Stimulated activated CD8-positive, alpha-beta memory T cell treated with anti-CD3 and anti-CD28 coated beads, Interleukin-15, amount 100 ng/mL, for 4 hours (primary cell): ENCODE measurements around the gene DNAH7.
"Not testable (repeated sequence)": the region's sequence is repeated elsewhere in the genome, so short reads cannot be mapped to it uniquely, and the experiment has no call there.

ENCODE experiments used
- DNase-seq, 2 donors: peaks; one replicate each; pipeline ENCODE4 v3.0.0-alpha.2; 2020; ENCODE audit warnings: low read depth in 2 of 2

DNAH7 gene

DNA sequence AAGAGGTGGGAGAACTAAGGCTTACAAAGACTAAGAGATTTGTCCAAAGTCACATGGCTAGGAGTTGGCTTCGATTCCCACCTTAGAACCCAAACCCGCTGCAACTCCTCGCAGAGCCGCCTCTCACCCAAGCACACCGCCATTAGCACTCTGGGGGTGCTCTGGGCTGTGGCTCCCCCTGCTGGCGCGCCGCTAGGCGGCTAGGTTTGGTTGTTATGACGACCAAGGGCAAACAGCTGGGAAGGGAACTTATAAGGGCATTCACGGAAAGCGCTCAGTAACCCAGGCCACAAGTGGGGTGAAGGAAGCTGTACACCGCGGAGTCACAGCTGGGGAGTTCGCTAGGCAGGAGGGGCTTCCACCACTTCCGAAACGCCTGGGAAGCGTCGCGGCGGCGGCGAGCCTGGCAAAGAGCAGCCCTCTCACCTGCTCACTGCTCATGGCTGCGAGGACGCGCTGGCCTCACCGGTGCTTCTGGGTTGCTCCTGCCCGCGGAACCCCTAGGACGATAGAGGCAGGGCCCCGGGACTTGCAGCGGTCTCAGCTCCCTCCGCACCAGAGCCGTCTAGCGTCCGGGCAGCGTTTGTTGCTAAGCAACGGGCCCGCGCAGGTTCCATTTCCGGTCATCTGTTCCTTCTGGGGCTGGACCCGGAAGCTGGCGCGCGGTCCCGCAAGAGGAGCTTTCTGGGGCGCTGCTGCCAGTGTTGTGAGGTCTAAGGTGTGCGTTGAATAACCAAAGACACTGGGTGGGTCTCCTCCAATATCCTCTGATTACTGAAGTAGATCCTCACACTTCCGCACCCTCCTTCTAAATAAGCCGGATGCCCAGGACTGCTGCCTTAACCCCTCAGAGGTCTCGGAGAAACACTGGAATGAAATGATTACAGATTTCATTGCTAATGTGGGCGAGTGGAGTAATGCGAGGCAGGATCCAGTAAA, at the start of gene DNAH7:
TSS of gene DNAH7 (minus strand) at position 567 of the 939 bp plus-strand sequence. CDS start at position 441, 126 bp downstream.
- DNase-seq, result peak; percentile 73 to 76

DNA sequence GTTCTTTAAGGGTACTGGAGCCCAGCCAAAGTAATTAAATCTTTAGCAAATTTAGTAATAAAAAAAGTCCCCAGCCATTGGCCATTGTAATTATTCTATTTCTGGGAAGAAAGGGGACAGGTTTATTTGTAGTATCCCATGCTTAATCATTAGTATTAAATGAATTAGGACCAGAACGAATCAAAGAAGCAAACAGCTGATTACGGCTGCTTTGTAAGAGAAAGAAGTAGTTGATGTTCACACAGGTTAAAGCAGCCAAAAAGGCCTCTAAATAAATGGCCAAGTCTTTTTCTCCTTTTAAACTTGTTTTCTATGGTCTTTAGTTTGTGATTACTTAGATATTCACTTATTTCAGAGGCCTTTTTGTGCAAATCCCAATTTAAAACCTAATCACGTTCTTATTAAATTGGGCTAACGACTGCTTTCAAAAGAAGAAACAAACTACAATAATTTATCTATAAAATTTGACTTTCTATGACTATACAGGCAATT, 48.6 kb upstream of the DNAH7 start:
- no peak for DNase-seq

DNA sequence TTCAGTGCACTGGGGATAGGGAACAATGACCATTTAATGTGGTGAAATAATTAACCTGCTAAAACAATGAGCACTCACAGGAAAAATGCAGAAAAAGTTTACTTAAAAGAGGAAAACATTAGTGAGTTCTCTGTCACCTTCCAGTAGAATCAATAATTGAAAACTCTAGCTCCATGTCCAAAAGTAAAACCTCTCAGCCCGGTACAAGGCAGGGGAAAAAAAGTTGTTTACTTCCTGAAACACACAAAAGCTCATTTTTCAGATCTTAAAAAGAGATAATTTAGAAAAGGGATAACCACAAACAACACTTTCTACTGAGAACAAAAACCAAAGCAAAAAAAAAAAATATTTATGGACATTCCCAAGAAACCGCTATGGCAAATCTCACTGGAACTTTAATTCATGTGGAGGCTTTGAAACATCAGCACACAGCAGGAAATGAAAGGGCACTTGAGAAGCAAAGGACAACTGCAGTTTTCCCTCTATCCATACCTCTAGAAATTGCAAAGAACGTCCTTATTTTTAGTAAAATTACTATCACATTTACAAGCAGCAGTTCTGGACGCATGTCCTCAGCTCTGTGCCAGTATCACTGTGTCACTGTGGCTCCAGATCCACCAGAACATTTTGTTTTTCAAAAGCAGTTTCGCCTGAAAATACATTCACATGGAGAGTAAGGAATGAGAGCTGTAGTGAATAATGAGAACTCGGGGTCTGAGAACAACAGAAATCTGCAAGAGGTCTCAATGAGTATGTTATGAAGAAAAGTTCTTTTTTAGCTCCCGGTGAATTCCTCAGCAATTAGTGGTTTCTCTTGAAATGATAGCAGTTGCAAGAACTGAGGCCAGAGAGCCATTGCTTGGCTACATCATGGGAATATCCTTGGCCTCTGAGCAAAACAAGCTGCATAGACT, 44.7 kb upstream of the DNAH7 start:
- DNase-seq, result no peak

DNA sequence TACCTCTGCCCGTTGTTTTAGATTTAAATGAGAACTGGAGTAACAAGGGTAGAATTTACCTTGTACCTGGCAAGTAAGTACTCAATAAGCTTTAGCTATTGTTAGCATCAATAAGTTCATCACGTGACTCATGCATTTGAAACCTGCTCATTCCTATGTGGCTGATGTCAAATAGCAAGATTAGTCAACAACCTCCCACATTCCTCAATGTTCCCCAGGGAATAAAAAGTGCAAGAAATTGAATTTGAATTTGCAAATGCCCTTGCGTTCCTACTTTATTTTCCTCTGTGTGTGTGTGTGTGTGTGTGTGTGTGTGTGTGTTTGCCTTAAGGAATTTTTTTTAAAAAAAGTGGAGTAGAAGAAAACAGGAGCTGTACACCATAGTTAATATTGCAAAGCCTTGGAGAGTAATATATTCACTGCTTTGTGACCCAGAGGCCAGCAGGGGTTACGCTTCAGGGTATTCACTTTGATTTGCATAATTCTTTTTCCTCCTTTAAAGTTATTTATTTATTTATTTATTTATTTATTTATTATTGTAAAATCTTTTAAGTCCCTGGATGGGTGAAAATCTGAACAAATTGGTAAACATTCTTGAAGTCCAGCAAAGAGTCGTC, 43.9 kb upstream of the DNAH7 start:
- DNase-seq, result no peak

DNA sequence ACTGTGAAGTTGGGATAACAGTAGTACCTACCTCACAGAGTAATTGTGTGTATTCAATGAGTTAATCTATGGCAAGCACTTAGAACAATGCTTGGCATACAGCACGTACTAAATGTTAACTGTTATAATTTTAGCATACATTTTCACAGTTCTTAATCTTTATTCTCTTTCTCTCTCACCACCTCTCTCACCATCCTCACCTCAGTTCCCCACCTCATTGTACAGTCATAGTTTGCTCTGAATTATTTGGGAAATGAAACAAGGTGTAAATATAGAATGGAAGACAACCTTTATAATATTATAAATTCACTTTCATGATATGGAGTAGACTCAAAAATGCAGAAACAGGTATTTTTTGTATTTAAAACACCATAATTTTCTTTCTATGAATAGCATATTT, 40.0 kb upstream of the DNAH7 start:
- DNase-seq, result no peak

DNA sequence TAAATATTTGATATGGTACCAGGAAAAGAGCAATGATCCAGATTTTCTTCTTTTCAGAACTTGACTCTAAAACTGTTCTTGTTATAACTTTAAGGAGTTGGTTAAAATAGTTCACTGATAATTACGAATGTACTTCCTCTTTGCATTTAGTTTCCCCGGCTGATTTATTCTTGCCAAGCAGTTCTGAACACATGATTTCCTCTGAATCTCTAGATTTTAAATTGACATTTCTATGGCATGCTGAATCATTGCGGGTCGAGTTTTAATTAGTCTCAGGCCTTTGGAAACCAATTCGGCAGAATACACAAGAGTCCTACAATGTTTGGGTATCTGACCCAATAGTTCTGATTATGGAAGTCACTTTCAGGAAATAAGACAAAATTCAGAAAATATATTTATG, 37.3 kb upstream of the DNAH7 start:
- no peak for DNase-seq

DNA sequence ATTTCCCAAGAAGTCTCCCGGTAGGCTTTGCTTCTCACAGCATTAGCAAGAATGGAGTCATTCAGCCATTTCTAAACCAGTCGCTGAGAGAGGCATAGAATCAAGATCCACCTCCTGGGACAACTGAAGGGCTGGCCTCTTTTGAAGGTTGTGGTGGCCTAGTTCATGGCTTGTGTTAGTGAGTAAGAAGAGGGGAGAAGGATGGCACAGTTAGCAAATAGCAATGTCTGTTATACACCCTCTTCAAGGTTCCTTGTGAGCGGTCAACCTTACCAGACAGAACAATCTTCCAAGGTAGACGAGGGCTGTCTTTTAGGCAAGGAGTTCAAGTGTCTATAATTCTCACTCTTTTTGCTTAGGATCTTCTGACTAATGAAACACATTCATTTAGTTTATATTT, 35.4 kb upstream of the DNAH7 start:
- DNase-seq, result no peak

DNA sequence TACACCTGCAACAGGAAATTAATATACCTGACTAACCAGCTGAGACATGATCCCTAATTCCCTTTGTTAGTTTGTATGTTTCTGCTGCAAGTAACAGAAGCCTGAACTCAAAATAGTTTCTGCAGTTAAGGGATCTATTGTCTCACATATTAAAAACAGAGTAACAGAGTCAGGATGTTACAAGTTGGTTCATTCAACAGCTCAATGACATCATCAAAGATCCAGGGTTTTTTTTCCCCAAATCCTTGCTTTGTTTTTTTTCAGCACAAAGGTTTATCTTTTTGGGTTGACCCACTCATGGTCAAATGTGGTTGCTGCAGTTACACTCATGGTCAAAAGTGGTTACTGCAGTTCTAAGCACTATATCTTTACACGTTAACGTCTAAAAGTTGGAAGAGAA, 35.0 kb upstream of the DNAH7 start:
- no peak for DNase-seq

DNA sequence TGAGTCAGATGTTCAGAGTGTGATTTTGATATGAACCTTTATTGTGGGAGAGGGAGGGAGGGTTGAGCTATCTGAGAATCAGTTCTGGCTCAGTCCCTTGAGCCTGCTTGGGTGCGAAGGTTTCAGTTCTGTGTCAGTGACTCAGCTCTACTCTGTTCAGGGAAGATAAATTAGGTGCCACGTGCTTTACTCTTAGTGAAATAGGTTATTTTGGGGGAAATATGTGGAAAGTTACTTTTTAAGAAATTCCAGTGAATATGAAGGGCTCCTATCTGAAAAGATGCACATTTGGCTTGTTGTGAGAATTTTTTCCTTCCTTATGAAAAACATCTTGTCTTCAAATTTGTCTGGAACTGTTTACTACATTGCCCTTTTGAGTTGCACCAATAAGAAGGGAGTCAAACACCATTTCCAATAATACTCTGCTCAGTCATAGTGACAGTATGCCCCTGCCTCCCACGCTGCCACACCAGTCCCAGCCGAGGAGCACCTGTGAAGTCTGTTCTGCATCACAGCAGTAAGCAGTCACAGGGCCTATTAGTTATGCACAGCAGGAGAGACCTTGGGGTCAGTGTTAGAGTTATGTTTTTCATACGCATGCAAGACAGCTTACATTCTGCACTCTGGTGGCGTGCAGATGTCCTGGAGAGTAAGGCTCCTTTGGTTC, 32.8 kb upstream of the DNAH7 start:
- no peak for DNase-seq

DNA sequence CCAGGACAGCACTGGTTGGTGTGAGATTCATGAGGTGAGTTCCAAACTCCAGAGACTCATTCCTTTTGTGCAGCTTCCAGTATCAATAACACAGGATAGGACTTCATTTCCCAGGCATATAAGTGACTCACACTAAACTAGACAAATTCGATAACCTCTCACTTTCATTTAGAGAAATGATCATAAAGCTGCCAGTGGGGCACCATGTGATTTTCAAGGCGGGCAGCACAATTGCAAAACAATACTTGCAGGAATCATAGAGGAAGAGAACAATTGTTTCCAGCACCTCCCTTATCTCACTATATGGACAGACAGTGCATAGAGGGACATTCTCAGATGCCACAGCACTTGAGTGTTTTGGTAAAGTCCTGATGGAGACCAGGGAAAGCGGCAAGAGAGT, 31.3 kb upstream of the DNAH7 start:
- DNase-seq, result no peak

DNA sequence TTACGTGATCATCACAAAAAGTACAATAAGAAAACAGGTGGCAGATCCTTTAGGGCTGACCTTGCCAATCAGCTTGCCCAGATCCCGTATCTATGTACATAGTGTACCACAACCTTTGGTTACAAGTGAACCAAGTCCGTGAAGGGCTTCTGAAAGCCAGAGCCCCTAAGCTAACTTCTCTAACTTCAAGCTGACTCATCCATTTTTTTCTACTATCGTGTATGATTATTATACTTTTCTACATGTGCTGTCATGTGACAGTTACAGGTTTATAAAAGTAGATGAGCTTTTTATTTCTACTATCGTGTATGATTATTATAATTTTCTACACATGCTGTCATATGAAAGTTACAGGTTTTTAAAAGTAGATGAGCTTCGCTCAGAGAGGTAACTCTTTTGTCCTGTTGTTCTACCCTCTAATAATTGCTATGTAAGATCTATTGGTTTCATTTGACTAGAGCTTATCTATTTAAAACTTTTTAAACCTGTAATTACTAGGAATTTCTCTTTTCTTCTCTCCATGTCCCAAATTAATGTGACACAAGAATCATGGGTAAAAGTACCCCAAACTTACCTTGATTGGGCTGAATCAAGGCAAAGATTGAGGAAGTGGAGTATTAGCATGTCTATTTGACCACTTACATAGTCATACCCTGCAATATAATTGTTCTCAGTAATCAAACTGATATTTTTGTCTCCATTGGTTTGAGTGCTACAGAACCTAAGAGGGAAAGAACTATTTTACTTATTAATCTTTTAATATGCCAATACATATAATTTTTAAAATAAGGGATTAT, 29.4 kb upstream of the DNAH7 start:
- no peak for DNase-seq

DNA sequence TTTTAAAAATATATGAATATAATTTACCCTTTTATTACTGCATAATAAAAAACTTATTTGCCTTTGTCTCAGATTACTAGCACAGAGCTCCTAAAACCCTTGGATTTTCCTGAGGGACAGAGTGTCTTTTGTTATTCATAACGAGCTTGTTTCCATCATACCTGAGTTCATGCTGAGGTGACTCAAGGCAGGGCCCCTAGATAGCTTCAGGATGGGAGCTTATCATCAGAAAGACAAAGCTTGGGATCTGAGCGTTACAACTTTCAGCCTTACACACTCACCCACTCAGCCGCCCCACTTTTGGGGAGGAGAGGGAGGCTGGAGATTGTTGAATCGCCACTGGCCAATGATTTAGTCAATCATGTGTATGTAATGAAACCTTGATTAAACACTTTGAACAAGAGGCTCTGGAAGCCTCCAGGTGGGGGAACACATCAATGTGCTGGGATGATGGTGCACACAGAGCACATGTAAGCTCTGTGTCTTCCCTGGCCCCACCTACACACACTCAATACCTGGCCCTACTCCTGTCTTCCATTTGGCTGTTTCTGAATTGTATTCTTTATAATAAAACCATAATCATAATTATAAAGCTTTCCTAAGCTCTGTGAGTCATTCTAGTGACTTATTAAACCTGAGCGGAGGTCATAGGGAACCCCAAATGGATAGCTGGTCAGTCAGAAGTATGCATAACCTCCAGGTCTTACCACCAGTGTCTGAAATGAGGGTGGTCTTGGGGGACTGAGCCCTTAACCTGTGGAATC, 28.5 kb upstream of the DNAH7 start:
- DNase-seq, result no peak

DNA sequence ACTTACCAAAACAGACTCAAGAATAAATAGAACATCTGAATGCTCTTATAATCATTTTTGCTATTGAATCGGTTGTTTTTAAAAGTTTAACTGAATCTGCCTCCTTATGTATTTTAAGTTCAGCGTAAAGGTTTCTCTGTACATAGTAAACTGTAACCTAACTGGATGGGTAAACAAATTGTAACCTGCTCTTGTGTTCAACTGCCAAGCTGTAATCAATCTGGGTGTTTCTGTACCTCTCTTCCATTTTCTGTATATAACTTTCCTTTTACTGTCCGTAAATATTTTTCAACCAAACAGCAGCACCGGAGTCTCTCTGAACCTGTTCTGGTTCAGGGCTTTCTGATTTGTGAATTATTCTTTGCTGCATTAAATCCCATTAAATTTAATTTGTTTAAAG, 27.6 kb upstream of the DNAH7 start:
- DNase-seq, result no peak

DNA sequence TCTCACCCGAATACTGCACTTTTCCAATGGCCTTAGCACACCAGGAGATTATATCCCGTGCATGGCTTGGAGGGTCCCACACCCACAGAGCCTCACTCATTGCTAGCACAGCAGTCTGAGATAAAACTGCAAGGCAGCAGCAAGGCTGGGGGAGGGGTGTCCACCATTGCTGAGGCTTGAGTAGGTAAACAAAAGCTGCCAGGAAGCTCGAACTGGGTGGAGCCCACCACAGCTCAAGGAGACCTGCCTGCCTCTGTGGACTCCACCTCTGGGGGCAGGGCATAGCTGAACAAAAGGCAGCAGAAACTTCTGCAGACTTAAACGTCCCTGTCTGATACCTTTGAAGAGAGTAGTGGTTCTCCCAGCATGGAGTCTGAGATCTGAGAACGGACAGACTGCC, 20.8 kb upstream of the DNAH7 start:
- DNase-seq, result not testable (repeated sequence)

DNA sequence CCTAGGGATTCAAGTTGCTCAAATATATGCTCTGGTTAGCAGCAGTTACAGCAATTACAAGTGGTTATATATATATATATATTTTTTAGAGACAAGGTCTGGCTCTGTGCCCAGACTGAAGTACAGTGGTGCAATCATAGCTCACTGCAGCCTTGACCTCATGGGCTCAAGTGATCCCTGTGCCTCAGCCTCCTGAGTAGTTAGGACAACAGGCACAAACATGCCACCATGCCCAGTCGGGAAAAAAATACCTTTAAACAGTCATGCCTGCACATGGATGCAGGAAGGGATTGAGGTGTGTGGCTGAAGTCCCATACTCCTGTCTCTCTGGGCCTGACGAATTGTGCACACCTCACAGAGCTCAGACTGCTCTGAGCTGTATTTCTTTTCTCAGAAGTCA, 19.6 kb upstream of the DNAH7 start:
- DNase-seq, result no peak

DNA sequence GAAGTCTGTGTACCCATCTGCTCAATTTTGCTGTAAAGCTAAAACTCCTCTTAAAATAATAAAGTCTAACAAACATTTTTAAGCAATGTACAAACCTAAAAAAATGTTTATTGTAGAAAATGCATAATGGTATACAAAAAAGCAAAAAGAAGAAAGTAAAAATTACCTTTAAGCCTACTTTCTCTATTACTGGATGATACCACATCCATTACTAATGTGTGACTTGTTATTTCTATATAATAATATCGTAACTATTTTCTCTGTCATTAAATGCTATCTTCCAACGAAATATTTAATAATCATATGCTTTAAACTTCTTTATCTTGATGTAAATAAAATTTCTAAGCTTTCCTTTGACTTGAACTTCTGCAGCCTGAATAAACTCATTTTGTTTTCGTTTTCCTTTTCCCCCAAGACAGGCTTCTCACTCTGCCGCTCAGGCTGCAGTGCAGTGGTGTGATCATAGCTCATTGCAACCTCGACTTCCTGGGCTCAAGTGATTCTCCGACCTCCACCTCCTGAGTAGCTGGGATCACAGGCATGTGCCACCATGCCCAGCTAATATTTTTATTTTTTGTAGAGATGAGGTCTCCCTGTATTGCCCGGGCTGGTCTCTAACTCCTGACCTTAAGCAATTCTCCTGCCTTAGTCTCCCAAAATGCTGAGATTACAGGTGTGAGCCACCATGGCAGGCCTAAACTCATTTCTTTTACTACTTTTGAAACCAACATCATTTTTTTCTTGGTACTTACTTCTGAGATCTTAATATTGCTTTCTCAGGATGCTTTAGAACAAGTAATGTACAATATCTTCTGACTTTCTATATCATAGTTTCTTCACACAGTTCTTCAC, 18.1 kb upstream of the DNAH7 start:
- DNase-seq, result no peak

DNA sequence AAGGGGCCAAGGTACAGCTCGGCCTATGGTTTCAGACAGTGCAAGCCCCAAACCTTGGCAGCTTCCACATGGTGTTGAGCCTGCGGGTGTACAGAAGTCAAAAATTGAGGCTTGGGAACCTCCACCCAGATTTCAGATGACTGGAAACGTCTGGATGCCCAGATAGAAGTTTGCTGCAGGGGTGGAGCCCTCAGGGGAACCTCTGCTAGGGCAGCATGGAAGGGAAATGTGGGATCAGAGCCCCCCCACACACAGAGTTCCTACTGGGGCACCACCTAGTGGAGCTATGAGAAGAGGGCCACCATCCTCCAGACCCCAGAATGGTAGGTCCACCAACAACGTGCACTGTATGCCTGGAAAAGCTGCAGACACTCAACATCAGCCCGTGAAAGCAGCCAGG, 15.0 kb upstream of the DNAH7 start:
- DNase-seq, result no peak

DNA sequence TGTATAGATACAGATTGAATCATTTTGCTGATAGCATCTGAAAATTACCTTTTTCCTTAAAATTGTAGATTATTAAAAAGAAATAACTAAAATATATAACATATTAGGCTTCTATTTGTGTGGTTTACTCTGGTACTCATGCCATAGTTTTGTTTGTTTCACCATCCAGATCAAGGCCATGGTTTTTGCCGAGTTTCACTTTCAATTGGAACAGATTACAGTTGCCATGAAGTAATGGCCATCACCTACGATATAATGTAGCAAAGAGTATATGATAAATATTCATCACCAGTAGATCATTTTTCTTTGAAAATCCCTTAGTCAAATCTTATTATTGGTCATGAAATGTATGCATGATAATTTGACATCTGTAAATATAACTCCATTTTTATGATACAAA, 11.9 kb upstream of the DNAH7 start:
- DNase-seq, result no peak

DNA sequence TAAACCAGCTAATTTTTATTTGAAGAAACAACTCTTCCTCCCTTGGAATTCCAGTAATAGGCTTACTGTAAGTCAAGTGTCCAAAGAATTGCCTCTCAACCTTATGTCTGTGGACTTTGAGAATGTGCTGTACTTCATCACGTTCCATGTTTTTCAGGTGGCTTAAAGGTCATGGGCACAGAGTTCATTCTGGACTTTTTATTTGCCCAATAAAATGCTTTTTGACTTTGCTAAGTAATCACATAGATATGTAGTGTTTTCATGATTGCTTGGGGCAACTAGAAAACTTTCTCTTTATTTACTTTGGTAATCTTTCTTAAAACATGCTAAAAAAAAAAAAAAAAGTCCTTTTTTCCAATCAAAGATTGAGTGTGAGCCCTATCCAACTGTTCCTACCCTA, 10.4 kb upstream of the DNAH7 start:
- DNase-seq, result no peak
